HEK293T (cell line): ENCODE results near the gene LYL1.
A peak's percentile ranks its signal among the peaks of the same experiment; 100 is the strongest.

Source experiments
- CTCF ChIA-PET: fragments of 350-600 bp; formaldehyde crosslinking; extraction: SDS; loops from one replicate; lab custom pipeline; 2021; ENCODE audit warnings: antibody characterized with exemption, inconsistent platforms; lab: Yijun Ruan, JAX
- POLR2A ChIA-PET: fragments of 350-600 bp; formaldehyde crosslinking; extraction: SDS; loops from one replicate; lab custom pipeline; 2020; ENCODE audit warnings: antibody characterized with exemption, inconsistent platforms; lab: Yijun Ruan, JAX
- DNase-seq: peaks from one replicate; pipeline ENCODE4 v3.0.0; 2012; ENCODE audit warnings: mixed read lengths; ENCODE audit errors: extremely low spot score
- ARNT ChIP-seq: fragments of 450-650 bp; IDR thresholded peaks from 2 replicates; pipeline ENCODE4 v1.6.1; 2017; ENCODE audit warnings: mild to moderate bottlenecking
- BHLHE40 ChIP-seq: fragments of 450-650 bp; IDR thresholded peaks from 2 replicates; pipeline ENCODE4 v1.6.1; 2016; ENCODE audit warnings: mild to moderate bottlenecking, moderate library complexity, borderline replicate concordance
- CTBP1 ChIP-seq: fragments of 450-650 bp; IDR thresholded peaks from 2 replicates; pipeline ENCODE4 v1.6.1; 2016; ENCODE audit warnings: borderline replicate concordance
- ELF4 ChIP-seq: fragments of 450-650 bp; IDR thresholded peaks from 2 replicates; pipeline ENCODE4 v1.6.1; 2017; ENCODE audit warnings: antibody characterized with exemption
- FOXA1 ChIP-seq: fragments of 450-650 bp; IDR thresholded peaks from 2 replicates; pipeline ENCODE4 v1.6.1; 2016; ENCODE audit warnings: mild to moderate bottlenecking
- FOXK2 ChIP-seq: fragments of 450-650 bp; IDR thresholded peaks from 2 replicates; pipeline ENCODE4 v1.6.1; 2016; ENCODE audit warnings: mild to moderate bottlenecking
- FOXM1 ChIP-seq: fragments of 450-650 bp; IDR thresholded peaks from 2 replicates; pipeline ENCODE4 v1.6.1; 2017; ENCODE audit warnings: mild to moderate bottlenecking, borderline replicate concordance
- HDGF ChIP-seq: fragments of 450-650 bp; IDR thresholded peaks from 2 replicates; pipeline ENCODE4 v1.6.1; 2017; ENCODE audit warnings: antibody characterized with exemption, borderline replicate concordance
- L3MBTL2 ChIP-seq: fragments of 450-650 bp; conservative IDR thresholded peaks from 2 replicates; pipeline ENCODE4 v1.6.1; 2016; ENCODE audit warnings: mild to moderate bottlenecking
- LEF1 ChIP-seq: fragments of 450-650 bp; IDR thresholded peaks from 2 replicates; pipeline ENCODE4 v1.6.1; 2017; ENCODE audit warnings: mild to moderate bottlenecking, borderline replicate concordance
- NFRKB ChIP-seq: fragments of 450-650 bp; IDR thresholded peaks from 2 replicates; pipeline ENCODE4 v1.6.1; 2016; ENCODE audit warnings: mild to moderate bottlenecking, moderate library complexity
- PKNOX1 ChIP-seq: fragments of 450-650 bp; IDR thresholded peaks from 2 replicates; pipeline ENCODE4 v1.6.1; 2016
- SP1 ChIP-seq: fragments of 450-650 bp; IDR thresholded peaks from 2 replicates; pipeline ENCODE4 v1.6.1; 2017
- SUZ12 ChIP-seq: fragments of 450-650 bp; IDR thresholded peaks from 2 replicates; pipeline ENCODE4 v1.6.1; 2016; ENCODE audit warnings: mild to moderate bottlenecking
- TARDBP ChIP-seq: fragments of 450-650 bp; IDR thresholded peaks from 2 replicates; pipeline ENCODE4 v1.6.1; 2016
- ZNF384 ChIP-seq: fragments of 450-650 bp; IDR thresholded peaks from 2 replicates; pipeline ENCODE4 v1.6.1; 2016

Gene LYL1

GRCh38 chr19:13117772-13118423 lies 15.2 kb upstream of the LYL1 start, which contains the start of gene NACC1:
Gene NACC1, plus strand, starts transcription at chr19:13118264. Its CDS starts 16,944 bp downstream, at chr19:13135208.
- POLR2A ChIA-PET = interaction anchor here (0.9 to 3.5 kb wide), 8 partner anchors 17 to 64 kb away, joined by 3 to 25 read pairs (median 4); partner anchors contain the start of genes IER2 and STX10
- peak; percentile 98 for DNase-seq
- TF ChIP-seq FOXM1 (0 out of 2 replicates have a peak, but pooled peaks have one; percentile 34), ARNT (peak; percentile 33; the same call in 1 of the 2 replicates), SUZ12 (no peak)
- CTCF ChIA-PET = interaction anchor here (0.5 to 0.8 kb wide), 2 partner anchors 141 to 146 kb away, joined by 3 to 4 read pairs; no protein-coding TSS in a partner anchor

GRCh38 chr19:13117176-13117771 lies 14.6 kb upstream of the LYL1 start:
- DNase-seq = no peak
- ChIA-PET CTCF (interaction anchor here (0.8 kb wide), 1 partner anchor 140 kb away, joined by 3 read pairs; no protein-coding TSS in a partner anchor), POLR2A (interaction anchor here (0.9 to 3.5 kb wide), 8 partner anchors 16 to 65 kb away, joined by 3 to 25 read pairs (median 4); partner anchors contain the start of genes IER2 and STX10)
- no peak for TF ChIP-seq CTBP1
- TF ChIP-seq SP1 = no peak
- peak; percentile 58 for TF ChIP-seq ZNF384

GRCh38 chr19:13116282-13117175 lies 13.9 kb upstream of the LYL1 start, which contains the start of gene TRMT1:
Gene TRMT1, minus strand, starts transcription at chr19:13116740. Its CDS starts 341 bp downstream, at chr19:13116399.
- peak; percentile 90 for DNase-seq
- ChIA-PET POLR2A (interaction anchor here (1.9 kb wide), 1 partner anchor 34 kb away, joined by 11 read pairs; the partner anchor contains the start of genes IER2 and STX10), CTCF (no interaction called here)
- TF ChIP-seq BHLHE40 (no peak), ELF4 (peak; percentile 62), PKNOX1 (peak; percentile 75), ZNF384 (no peak), SP1 (no peak), ARNT (no peak; the same call in 1 of the 2 replicates), FOXK2 (no peak), SUZ12 (no peak), HDGF (no peak), NFRKB (peak; percentile 72), CTBP1 (0 out of 2 replicates have a peak, but pooled peaks have one; percentile 43), TARDBP (no peak), FOXM1 (peak; percentile 78; the same call in 1 of the 2 replicates), LEF1 (no peak), FOXA1 (no peak), L3MBTL2 (no peak)

- no peak for DNase-seq
- POLR2A ChIA-PET = no interaction called here
- TF ChIP-seq PKNOX1 (no peak), ELF4 (no peak), SUZ12 (no peak)
- CTCF ChIA-PET = no interaction called here
Observed at GRCh38 chr19:13115936-13116281, 13.3 kb upstream of the LYL1 start.

GRCh38 chr19:13112555-13112954 lies 9.9 kb upstream of the LYL1 start:
- POLR2A ChIA-PET = no interaction called here
- TF ChIP-seq TARDBP = no peak
- no peak for TF ChIP-seq ELF4
- TF ChIP-seq PKNOX1 = no peak
- TF ChIP-seq L3MBTL2 = no peak
- no peak for TF ChIP-seq NFRKB
- TF ChIP-seq ZNF384 = no peak
- TF ChIP-seq CTBP1 = no peak
- no peak for TF ChIP-seq SUZ12
- no peak for TF ChIP-seq FOXA1
- TF ChIP-seq FOXK2 = no peak
- no peak for TF ChIP-seq SP1
- no peak for TF ChIP-seq LEF1
- no peak for TF ChIP-seq ARNT
- no peak for DNase-seq
- CTCF ChIA-PET = no interaction called here
